OCI-LY3 (cell line): ENCODE results near the gene VPS26A.

Experiments used
- H2AFZ ChIP-seq: fragments of 200-600, 300-600 bp; shearing (Covaris generic); 2 replicates; pipeline ENCODE4 v1.6.0; 2014; ENCODE audit warnings: antibody characterized with exemption, low read depth, low read length
- H3K27ac ChIP-seq: fragments of 200-600, 300-600 bp; sonication (generic); 2 replicates; pipeline ENCODE4 v1.5.1; 2014; ENCODE audit warnings: mild to moderate bottlenecking, low read length, moderate library complexity, mixed read lengths
- H3K27me3 ChIP-seq: fragments of 200-600, 300-600 bp; sonication (generic); 2 replicates; pipeline ENCODE4 v1.6.1; 2014; ENCODE audit warnings: low read depth, low read length, mixed read lengths
- H3K36me3 ChIP-seq: fragments of 200-600, 300-600 bp; sonication (generic); replicated peaks from 2 replicates; pipeline ENCODE3; 2014; ENCODE audit warnings: low read depth, low read length, mixed read lengths
- H3K4me1 ChIP-seq: fragments of 300-600, 200-600 bp; sonication (generic); 2 replicates; pipeline ENCODE4 v1.6.1; 2014; ENCODE audit warnings: low read length, mixed read lengths
- H3K4me2 ChIP-seq: fragments of 200-600, 300-600 bp; sonication (generic); 2 replicates; pipeline ENCODE4 v1.6.1; 2014; ENCODE audit warnings: low read length, mixed read lengths
- H3K4me3 ChIP-seq: fragments of 300-600, 200-600 bp; sonication (generic); 2 replicates; pipeline ENCODE4 v1.5.1; 2014; ENCODE audit warnings: antibody characterized with exemption, mild to moderate bottlenecking, low read length, moderate library complexity
- H3K79me2 ChIP-seq: fragments of 300-600, 200-600 bp; shearing (Covaris generic); 2 replicates; pipeline ENCODE4 v1.6.1; 2014; ENCODE audit warnings: mild to moderate bottlenecking, low read length, mixed read lengths
- H3K9ac ChIP-seq: fragments of 300-600, 200-600 bp; shearing (Covaris generic); 2 replicates; pipeline ENCODE4 v1.6.0; 2014; ENCODE audit warnings: mild to moderate bottlenecking, low read length, moderate library complexity
- H3K9me3 ChIP-seq: fragments of 200-600, 300-600 bp; shearing (Covaris generic); 2 replicates; pipeline ENCODE4 v1.6.1; 2014; ENCODE audit warnings: low read length, mixed read lengths; ENCODE audit not compliant: insufficient read depth
- H4K20me1 ChIP-seq: fragments of 200-600, 300-600 bp; sonication (generic); 2 replicates; pipeline ENCODE4 v1.6.1; 2016; ENCODE audit warnings: low read length, mixed read lengths; ENCODE audit not compliant: insufficient read depth
- EZH2phosphoT487 ChIP-seq: fragments of 200-600 bp; shearing (Covaris generic); IDR thresholded peaks from 2 replicates; pipeline ENCODE4 v1.6.1; 2018; ENCODE audit warnings: antibody characterized with exemption, mixed run types, low read depth
- TF ChIP-seq, protein P1 (sequence below): fragments of 200-600, 300-600 bp; sonication (generic); IDR thresholded peaks from 2 replicates; pipeline ENCODE4 v1.5.1; 2014; ENCODE audit warnings: antibody characterized with exemption, low read length, low read depth

VPS26A gene

DNA sequence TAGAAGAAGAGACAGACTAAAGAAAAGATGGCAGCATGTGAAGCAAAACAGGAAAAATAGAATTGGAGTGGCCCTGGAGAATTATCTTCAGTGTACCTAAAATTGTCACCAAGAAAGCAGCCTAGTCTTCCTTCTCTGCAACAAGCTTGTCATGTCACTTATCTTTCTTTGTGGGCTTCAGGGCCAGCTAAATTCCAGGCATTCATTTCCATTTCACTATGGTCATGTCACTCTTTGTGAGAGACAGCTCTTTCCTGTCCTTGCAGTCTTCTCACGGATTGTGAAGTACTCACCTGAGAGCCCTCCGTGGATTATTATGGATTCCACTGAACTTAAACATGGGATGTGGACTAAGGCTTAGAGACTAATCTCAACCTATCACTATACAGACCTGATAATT is 87.1 kb downstream of the VPS26A start:
- Histone ChIP-seq H3K4me1 (no peaks in the 10 kb centered on the region), H3K36me3 (peaks cover 12% of the 10 kb centered on the region), H4K20me1 (no peaks in the 10 kb centered on the region), H3K9ac (no peak overlapping the region), H3K27me3 (no peaks in the 10 kb centered on the region), H3K79me2 (no peaks in the 10 kb centered on the region), H3K4me2 (no peak overlapping the region), H2AFZ (no peak overlapping the region), H3K27ac (no peak overlapping the region), H3K9me3 (no peaks in the 10 kb centered on the region), H3K4me3 (no peak overlapping the region)
- TF ChIP-seq EZH2phosphoT487: no peak
- TF ChIP-seq, protein P1, sequence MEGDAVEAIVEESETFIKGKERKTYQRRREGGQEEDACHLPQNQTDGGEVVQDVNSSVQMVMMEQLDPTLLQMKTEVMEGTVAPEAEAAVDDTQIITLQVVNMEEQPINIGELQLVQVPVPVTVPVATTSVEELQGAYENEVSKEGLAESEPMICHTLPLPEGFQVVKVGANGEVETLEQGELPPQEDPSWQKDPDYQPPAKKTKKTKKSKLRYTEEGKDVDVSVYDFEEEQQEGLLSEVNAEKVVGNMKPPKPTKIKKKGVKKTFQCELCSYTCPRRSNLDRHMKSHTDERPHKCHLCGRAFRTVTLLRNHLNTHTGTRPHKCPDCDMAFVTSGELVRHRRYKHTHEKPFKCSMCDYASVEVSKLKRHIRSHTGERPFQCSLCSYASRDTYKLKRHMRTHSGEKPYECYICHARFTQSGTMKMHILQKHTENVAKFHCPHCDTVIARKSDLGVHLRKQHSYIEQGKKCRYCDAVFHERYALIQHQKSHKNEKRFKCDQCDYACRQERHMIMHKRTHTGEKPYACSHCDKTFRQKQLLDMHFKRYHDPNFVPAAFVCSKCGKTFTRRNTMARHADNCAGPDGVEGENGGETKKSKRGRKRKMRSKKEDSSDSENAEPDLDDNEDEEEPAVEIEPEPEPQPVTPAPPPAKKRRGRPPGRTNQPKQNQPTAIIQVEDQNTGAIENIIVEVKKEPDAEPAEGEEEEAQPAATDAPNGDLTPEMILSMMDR: no peak

DNA sequence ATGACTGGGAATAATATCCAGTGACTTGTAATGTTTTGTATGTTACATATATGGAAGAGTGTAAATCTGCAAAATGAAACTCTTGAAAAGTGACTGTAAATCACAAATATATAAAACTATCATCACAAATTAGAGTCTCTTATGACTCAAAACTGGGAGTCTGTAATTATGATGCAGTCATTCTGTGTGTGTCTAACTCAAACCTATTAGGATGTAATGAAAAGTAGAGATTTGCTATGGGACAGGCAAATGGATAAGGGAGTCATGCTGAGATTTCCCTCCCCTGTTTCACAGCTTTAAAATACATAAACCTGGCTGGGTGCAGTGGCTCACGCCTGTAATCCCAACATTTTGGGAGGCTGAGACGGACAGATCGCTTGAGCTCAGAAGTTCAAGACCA is 87.5 kb downstream of the VPS26A start:
- Histone ChIP-seq H3K4me3 (no peak overlapping the region), H3K9ac (no peak overlapping the region), H2AFZ (no peak overlapping the region), H3K79me2 (no peaks in the 10 kb centered on the region), H3K27me3 (no peaks in the 10 kb centered on the region), H3K27ac (no peak overlapping the region), H4K20me1 (no peaks in the 10 kb centered on the region), H3K4me2 (no peak overlapping the region), H3K9me3 (no peaks in the 10 kb centered on the region), H3K4me1 (no peaks in the 10 kb centered on the region), H3K36me3 (peaks cover 12% of the 10 kb centered on the region)
- TF ChIP-seq EZH2phosphoT487: no peak
- TF ChIP-seq, protein P1: no peak

DNA sequence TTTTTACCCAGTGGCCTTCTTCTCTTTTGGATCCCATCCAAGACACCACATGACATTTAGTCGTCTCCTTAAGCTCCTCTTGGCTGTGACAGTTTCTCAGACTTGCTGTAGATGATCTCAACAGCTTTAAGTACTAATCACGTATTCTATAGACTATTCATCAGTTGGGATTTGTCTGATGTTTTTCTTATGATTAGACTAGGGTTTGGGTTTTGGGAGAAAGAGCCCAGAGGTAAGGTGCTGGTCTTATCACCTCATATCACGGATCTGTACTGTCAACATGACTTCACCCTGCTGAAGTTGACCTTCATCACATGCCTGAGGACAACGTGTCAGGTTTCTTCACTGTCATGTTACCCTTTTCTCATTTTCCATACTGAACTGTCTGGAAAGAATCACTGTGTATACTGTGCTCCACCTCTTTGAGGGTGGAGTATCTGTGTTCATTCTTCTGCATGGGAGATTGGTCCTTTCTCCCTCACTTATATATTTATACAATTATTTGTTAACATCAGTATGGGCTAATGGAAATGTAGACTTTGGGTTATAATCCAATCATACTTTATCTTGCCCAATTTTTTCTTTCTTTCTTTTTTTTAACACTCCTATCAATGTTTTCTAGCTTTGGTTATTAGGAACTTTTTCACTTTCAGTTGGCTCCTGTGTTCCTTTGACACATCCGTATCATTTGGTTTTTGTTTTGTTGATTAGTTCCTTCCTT is 89.8 kb downstream of the VPS26A start:
- Histone ChIP-seq H2AFZ (no peak overlapping the region), H3K27ac (no peak overlapping the region)
- no peak for TF ChIP-seq EZH2phosphoT487
- TF ChIP-seq, protein P1: no peak

DNA sequence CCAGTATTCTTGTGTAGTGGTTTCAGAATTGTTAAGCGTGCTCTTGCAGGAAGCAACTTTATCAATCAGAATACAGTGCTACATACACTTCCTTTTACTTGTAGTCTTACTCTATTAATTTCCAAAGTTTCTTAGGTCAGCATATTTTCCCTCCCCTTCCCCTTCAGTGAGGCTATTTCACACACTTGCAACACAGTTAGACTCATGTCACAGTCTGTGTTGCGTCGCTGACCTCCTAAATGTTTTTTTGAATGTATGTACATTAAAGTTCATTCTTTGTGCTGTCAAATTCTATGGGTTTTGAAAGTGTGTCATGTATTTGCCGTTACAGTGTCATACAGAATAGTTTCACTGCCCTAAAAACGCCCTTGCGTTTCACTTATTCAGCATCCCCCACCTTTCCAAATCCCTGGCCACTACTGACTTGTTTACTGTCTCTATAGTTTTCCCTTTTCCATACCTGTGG is 90.7 kb downstream of the VPS26A start:
- no peaks in the 10 kb centered on the region for H3K4me1 ChIP-seq

More for the DNA sequence above, 89.8 kb downstream of the VPS26A start:
- no peaks in the 10 kb centered on the region for H3K4me1 ChIP-seq
- H3K9ac ChIP-seq: no peak overlapping the region
- no peak overlapping the region for H3K4me3 ChIP-seq
- H4K20me1 ChIP-seq: no peaks in the 10 kb centered on the region
- H3K9me3 ChIP-seq: no peaks in the 10 kb centered on the region
- peaks cover 3% of the 10 kb centered on the region for H3K36me3 ChIP-seq
- no peaks in the 10 kb centered on the region for H3K27me3 ChIP-seq
- no peak overlapping the region for H3K4me2 ChIP-seq
- H3K79me2 ChIP-seq: no peaks in the 10 kb centered on the region

More for the DNA sequence above, 90.7 kb downstream of the VPS26A start:
- Histone ChIP-seq H3K27ac (no peak overlapping the region), H3K9ac (no peak overlapping the region), H3K27me3 (no peaks in the 10 kb centered on the region), H3K36me3 (no peaks in the 10 kb centered on the region), H2AFZ (no peak overlapping the region), H3K4me3 (no peak overlapping the region), H3K4me2 (no peak overlapping the region), H3K79me2 (no peaks in the 10 kb centered on the region), H3K9me3 (no peaks in the 10 kb centered on the region), H4K20me1 (no peaks in the 10 kb centered on the region)
- TF ChIP-seq, protein P1: no peak
- no peak for TF ChIP-seq EZH2phosphoT487
